ENCODE measurements around the gene ARHGEF28.

ARHGEF28 gene

GRCh38 chr5:73690015-73690414 is 64.0 kb downstream of the ARHGEF28 start:
- in situ Hi-C loops (cut with HindIII; ENCODE audit: low sequenced_read_pairs): no loop called here

GRCh38 chr5:73691302-73692080 is 65.5 kb downstream of the ARHGEF28 start:
- in situ Hi-C loops (cut with HindIII; ENCODE audit: low sequenced_read_pairs): no loop called here

- in situ Hi-C loops (cut with HindIII; ENCODE audit: low sequenced_read_pairs): no loop called here
Measured at GRCh38 chr5:73692166-73692640, 66.2 kb downstream of the ARHGEF28 start.

GRCh38 chr5:73692981-73693380 is 67.0 kb downstream of the ARHGEF28 start:
- in situ Hi-C loops (cut with HindIII; ENCODE audit: low sequenced_read_pairs): no loop called here

GRCh38 chr5:73693573-73694061 is 67.6 kb downstream of the ARHGEF28 start:
- in situ Hi-C loops (cut with HindIII; ENCODE audit: low sequenced_read_pairs): no loop called here

- in situ Hi-C loops (cut with HindIII; ENCODE audit: low sequenced_read_pairs): no loop called here
Measured at GRCh38 chr5:73694089-73694488, 68.1 kb downstream of the ARHGEF28 start.

GRCh38 chr5:73698011-73698410 is 72.0 kb downstream of the ARHGEF28 start:
- in situ Hi-C loops (cut with HindIII; ENCODE audit: low sequenced_read_pairs): no loop called here

- in situ Hi-C loops (cut with HindIII; ENCODE audit: low sequenced_read_pairs): no loop called here
Measured at GRCh38 chr5:73701566-73701965, 75.6 kb downstream of the ARHGEF28 start.

GRCh38 chr5:73702534-73702933 is 76.5 kb downstream of the ARHGEF28 start:
- in situ Hi-C loops (cut with HindIII; ENCODE audit: low sequenced_read_pairs): no loop called here

- in situ Hi-C loops (cut with HindIII; ENCODE audit: low sequenced_read_pairs): no loop called here
Measured at GRCh38 chr5:73702951-73703350, 77.0 kb downstream of the ARHGEF28 start.

GRCh38 chr5:73705364-73705763 is 79.4 kb downstream of the ARHGEF28 start:
- in situ Hi-C loops (cut with HindIII; ENCODE audit: low sequenced_read_pairs): no loop called here

- in situ Hi-C loops (cut with HindIII; ENCODE audit: low sequenced_read_pairs): no loop called here
Measured at GRCh38 chr5:73706963-73707362, 81.0 kb downstream of the ARHGEF28 start.

GRCh38 chr5:73709536-73710129 is 83.6 kb downstream of the ARHGEF28 start:
- in situ Hi-C loops (cut with HindIII; ENCODE audit: low sequenced_read_pairs): no loop called here

GRCh38 chr5:73716284-73716808 is 90.3 kb downstream of the ARHGEF28 start:
- in situ Hi-C loops (cut with HindIII; ENCODE audit: low sequenced_read_pairs): no loop called here

- in situ Hi-C loops (cut with HindIII; ENCODE audit: low sequenced_read_pairs): no loop called here
Measured at GRCh38 chr5:73718762-73719161, 92.8 kb downstream of the ARHGEF28 start.

GRCh38 chr5:73719632-73720031 is 93.6 kb downstream of the ARHGEF28 start:
- in situ Hi-C loops (cut with HindIII; ENCODE audit: low sequenced_read_pairs): no loop called here

GRCh38 chr5:73722231-73722630 is 96.2 kb downstream of the ARHGEF28 start:
- in situ Hi-C loops (cut with HindIII; ENCODE audit: low sequenced_read_pairs): no loop called here

- in situ Hi-C loops (cut with HindIII; ENCODE audit: low sequenced_read_pairs): no loop called here
Measured at GRCh38 chr5:73726071-73726470, 100.1 kb downstream of the ARHGEF28 start.

- in situ Hi-C loops (cut with HindIII; ENCODE audit: low sequenced_read_pairs): no loop called here
Measured at GRCh38 chr5:73726606-73727231, 100.7 kb downstream of the ARHGEF28 start.

GRCh38 chr5:73727470-73727869 is 101.5 kb downstream of the ARHGEF28 start:
- in situ Hi-C loops (cut with HindIII; ENCODE audit: low sequenced_read_pairs): no loop called here

- in situ Hi-C loops (cut with HindIII; ENCODE audit: low sequenced_read_pairs): no loop called here
Measured at GRCh38 chr5:73728493-73729273, 102.7 kb downstream of the ARHGEF28 start.

All from endothelial cell of hepatic sinusoid (primary cell).